Measurements from ENCODE around the gene PRRX1.

The PRRX1 gene

GRCh38 chr1:170672316-170672715 lies 8.4 kb downstream of the PRRX1 start:
- peaks cover 77% of the 10 kb centered on the region for H3K4me1 Mint-ChIP-seq
- peak overlapping the region; percentile 57 to 94 (median 92) for H3K27ac Mint-ChIP-seq
- TF ChIP-seq CTCF (IDR thresholded peaks at IDR 0.05; ENCODE audit: unreplicated experiment in 3 of 3) = no peak
- H3K9me3 Mint-ChIP-seq = no peaks in the 10 kb centered on the region
- H3K4me3 Mint-ChIP-seq = peak overlapping the region in 2 of 3 experiments; percentile 38 to 93
- H3K27me3 Mint-ChIP-seq (ENCODE audit: low read depth) = peaks cover 65% of the 10 kb centered on the region
- H3K36me3 Mint-ChIP-seq (ENCODE audit: low read depth) = peaks cover 39% of the 10 kb centered on the region

- H3K4me3 Mint-ChIP-seq = peak overlapping the region in 2 of 3 experiments; percentile 11 to 57
- peak overlapping the region in 2 of 3 experiments; percentile 14 to 41 for H3K27ac Mint-ChIP-seq
- H3K9me3 Mint-ChIP-seq = no peaks in the 10 kb centered on the region
- H3K27me3 Mint-ChIP-seq (ENCODE audit: low read depth) = peaks cover 46% of the 10 kb centered on the region
- H3K4me1 Mint-ChIP-seq = peaks cover 77% of the 10 kb centered on the region
- TF ChIP-seq CTCF (IDR thresholded peaks at IDR 0.05; ENCODE audit: unreplicated experiment in 3 of 3) = no peak
- peaks cover 23% of the 10 kb centered on the region for H3K36me3 Mint-ChIP-seq (ENCODE audit: low read depth)
These were observed 10.3 kb downstream of the PRRX1 start for GRCh38 chr1:170674239-170674638.

GRCh38 chr1:170674986-170675385 lies 11.1 kb downstream of the PRRX1 start:
- TF ChIP-seq CTCF (IDR thresholded peaks at IDR 0.05; ENCODE audit: unreplicated experiment in 3 of 3) = no peak

GRCh38 chr1:170675865-170676264 lies 11.9 kb downstream of the PRRX1 start:
- Mint-ChIP-seq H3K9me3 (no peaks in the 10 kb centered on the region), H3K36me3 (ENCODE audit: low read depth) (peaks cover 17% of the 10 kb centered on the region), H3K27ac (peak overlapping the region in 1 of 3 experiments; percentile 67), H3K4me3 (no peak overlapping the region), H3K27me3 (ENCODE audit: low read depth) (peaks cover 30% of the 10 kb centered on the region), H3K4me1 (peaks cover 79% of the 10 kb centered on the region)
- TF ChIP-seq CTCF (IDR thresholded peaks at IDR 0.05; ENCODE audit: unreplicated experiment in 3 of 3) = no peak

More at GRCh38 chr1:170674986-170675385, 11.1 kb downstream of the PRRX1 start:
- peaks cover 73% of the 10 kb centered on the region for H3K4me1 Mint-ChIP-seq
- H3K4me3 Mint-ChIP-seq = no peak overlapping the region
- no peaks in the 10 kb centered on the region for H3K9me3 Mint-ChIP-seq
- H3K27me3 Mint-ChIP-seq (ENCODE audit: low read depth) = peaks cover 39% of the 10 kb centered on the region
- peaks cover 17% of the 10 kb centered on the region for H3K36me3 Mint-ChIP-seq (ENCODE audit: low read depth)
- H3K27ac Mint-ChIP-seq = no peak overlapping the region

GRCh38 chr1:170676628-170677027 lies 12.7 kb downstream of the PRRX1 start:
- Mint-ChIP-seq H3K4me1 (peaks cover 72% of the 10 kb centered on the region), H3K36me3 (ENCODE audit: low read depth) (peaks cover 15% of the 10 kb centered on the region), H3K4me3 (peak overlapping the region in 1 of 3 experiments; percentile 41), H3K27me3 (ENCODE audit: low read depth) (peaks cover 22% of the 10 kb centered on the region), H3K27ac (peak overlapping the region in 2 of 3 experiments; percentile 30 to 46), H3K9me3 (no peaks in the 10 kb centered on the region)
- no peak for TF ChIP-seq CTCF (IDR thresholded peaks at IDR 0.05; ENCODE audit: unreplicated experiment in 3 of 3)

GRCh38 chr1:170678027-170678600 lies 14.2 kb downstream of the PRRX1 start:
- H3K4me3 Mint-ChIP-seq = peak overlapping the region in 1 of 3 experiments; percentile 10

More at GRCh38 chr1:170678027-170678600, 14.2 kb downstream of the PRRX1 start:
- Mint-ChIP-seq H3K4me1 (peaks cover 66% of the 10 kb centered on the region), H3K9me3 (no peaks in the 10 kb centered on the region), H3K27ac (peak overlapping the region; percentile 39 to 81 (median 42)), H3K36me3 (ENCODE audit: low read depth) (peaks cover 14% of the 10 kb centered on the region), H3K27me3 (ENCODE audit: low read depth) (peaks cover 12% of the 10 kb centered on the region)
- no peak for TF ChIP-seq CTCF (IDR thresholded peaks at IDR 0.05; ENCODE audit: unreplicated experiment in 3 of 3)
